HEK293 (cell line): ENCODE data around the gene PAGE1.
"Not testable (repeated sequence)": the region's sequence is repeated elsewhere in the genome, so short reads cannot be mapped to it uniquely, and the experiment has no call there.

Source experiments
- CTCF ChIA-PET: fragments of 350-600 bp; formaldehyde crosslinking; extraction: SDS; loops from one replicate; lab custom pipeline; 2021; ENCODE audit warnings: antibody characterized with exemption; lab: Yijun Ruan, JAX
- POLR2A ChIA-PET: fragments of 300-600 bp; formaldehyde crosslinking; extraction: SDS; loops from one replicate; lab custom pipeline; 2020; ENCODE audit warnings: antibody characterized with exemption, inconsistent platforms; lab: Yijun Ruan, JAX
- H3K27ac ChIP-seq: fragments of 200-500 bp; sonication (Bioruptor generic); 2 replicates; pipeline ENCODE4 v1.5.1; 2014; ENCODE audit warnings: low read depth, low read length, control low read depth, inconsistent platforms; ENCODE audit errors: extremely low read depth
- H3K36me3 ChIP-seq, 2 experiments: fragments of 200-500 bp in 1 of 2; sonication (Bioruptor generic) in 1 of 2; 1 replicate in 1 of 2; 2 replicates in 1 of 2; pipeline ENCODE4 v1.5.1; 2014 to 2017; ENCODE audit warnings: inconsistent platforms in 2 of 2, low read length in 2 of 2; ENCODE audit not compliant: control insufficient read depth in 2 of 2, insufficient read depth in 1 of 2
- H3K4me1 ChIP-seq: fragments of 200-500 bp; sonication (Bioruptor generic); 2 replicates; pipeline ENCODE4 v1.5.1; 2014; ENCODE audit warnings: mild to moderate bottlenecking, low read length, inconsistent platforms; ENCODE audit not compliant: control insufficient read depth, insufficient read depth
- H3K4me3 ChIP-seq: 2 replicates; pipeline ENCODE4 v1.5.1; 2011; ENCODE audit warnings: low read depth, mild to moderate bottlenecking, control low read depth, low read length, moderate library complexity
- H3K9me3 ChIP-seq: fragments of 200-500 bp; sonication (Bioruptor generic); 2 replicates; pipeline ENCODE4 v1.5.1; 2014; ENCODE audit warnings: low read depth, low read length, inconsistent platforms; ENCODE audit not compliant: control insufficient read depth, insufficient read depth
- GLI2 ChIP-seq: fragments of 450-650 bp; formaldehyde crosslinking; IDR thresholded peaks from 2 replicates; pipeline ENCODE4; 2017; ENCODE audit warnings: missing biosample characterization, missing genetic modification characterization, low read depth, borderline replicate concordance
- KLF9 ChIP-seq: fragments of 450-650 bp; formaldehyde crosslinking; IDR thresholded peaks from 2 replicates; pipeline ENCODE4 v1.5.1; 2016; ENCODE audit warnings: missing biosample characterization, missing genetic modification characterization, low read depth
- PBX3 ChIP-seq: sonication (generic); formaldehyde crosslinking; IDR thresholded peaks from 2 replicates; pipeline ENCODE4 v1.8.1; 2022; ENCODE audit warnings: mild to moderate bottlenecking, moderate library complexity, missing genetic modification reagents
- PRDM1 ChIP-seq: fragments of 450-650 bp; formaldehyde crosslinking; IDR thresholded peaks from 2 replicates; pipeline ENCODE4; 2016; ENCODE audit warnings: missing biosample characterization, missing genetic modification characterization
- REPIN1 ChIP-seq: fragments of 450-650 bp; formaldehyde crosslinking; IDR thresholded peaks from 2 replicates; pipeline ENCODE4 v1.5.1; 2017; ENCODE audit warnings: missing biosample characterization, missing genetic modification characterization, low read depth
- SP2 ChIP-seq: fragments of 450-650 bp; formaldehyde crosslinking; IDR thresholded peaks from 2 replicates; pipeline ENCODE4 v1.5.1; 2016; ENCODE audit warnings: missing biosample characterization, missing genetic modification characterization
- SP3 ChIP-seq: fragments of 450-650 bp; formaldehyde crosslinking; IDR thresholded peaks from 2 replicates; pipeline ENCODE4 v1.5.1; 2016; ENCODE audit warnings: missing biosample characterization, missing genetic modification characterization
- YY1 ChIP-seq: fragments of 450-650 bp; formaldehyde crosslinking; IDR thresholded peaks from 2 replicates; pipeline ENCODE4 v1.5.1; 2018; ENCODE audit warnings: missing biosample characterization, missing genetic modification characterization
- ZFP69B ChIP-seq: fragments of 450-650 bp; formaldehyde crosslinking; IDR thresholded peaks from 2 replicates; pipeline ENCODE4 v1.5.1; 2016; ENCODE audit warnings: missing biosample characterization, missing genetic modification characterization
- ZNF184 ChIP-seq: fragments of 450-650 bp; IDR thresholded peaks from 2 replicates; pipeline ENCODE4 v1.5.1; 2018; ENCODE audit warnings: missing biosample characterization, mild to moderate bottlenecking, missing genetic modification characterization
- ZNF747 ChIP-seq: fragments of 450-650 bp; formaldehyde crosslinking; IDR thresholded peaks from 2 replicates; pipeline ENCODE4 v1.5.1; 2016; ENCODE audit warnings: missing biosample characterization, missing genetic modification characterization
- ZNF76 ChIP-seq: fragments of 450-650 bp; formaldehyde crosslinking; IDR thresholded peaks from 2 replicates; pipeline ENCODE4; 2016; ENCODE audit warnings: low read depth, missing biosample characterization, missing genetic modification characterization, borderline replicate concordance
- ZNF768 ChIP-seq: fragments of 450-650 bp; formaldehyde crosslinking; IDR thresholded peaks from 2 replicates; pipeline ENCODE4 v1.5.1; 2018; ENCODE audit warnings: missing biosample characterization, mild to moderate bottlenecking, missing genetic modification characterization
- TF ChIP-seq, protein P1 (sequence below): fragments of 450-650 bp; formaldehyde crosslinking; IDR thresholded peaks from 2 replicates; pipeline ENCODE4 v1.5.1; 2017; ENCODE audit warnings: missing biosample characterization, missing genetic modification characterization
- TF ChIP-seq, protein P2 (sequence below): fragments of 450-650 bp; formaldehyde crosslinking; IDR thresholded peaks from 2 replicates; pipeline ENCODE4 v1.5.1; 2016; ENCODE audit warnings: missing biosample characterization, missing genetic modification characterization

Gene PAGE1

GRCh38 chrX:49725923-49726904, 30.4 kb upstream of the PAGE1 start:
- POLR2A ChIA-PET: no interaction called here
- TF ChIP-seq, protein P1, sequence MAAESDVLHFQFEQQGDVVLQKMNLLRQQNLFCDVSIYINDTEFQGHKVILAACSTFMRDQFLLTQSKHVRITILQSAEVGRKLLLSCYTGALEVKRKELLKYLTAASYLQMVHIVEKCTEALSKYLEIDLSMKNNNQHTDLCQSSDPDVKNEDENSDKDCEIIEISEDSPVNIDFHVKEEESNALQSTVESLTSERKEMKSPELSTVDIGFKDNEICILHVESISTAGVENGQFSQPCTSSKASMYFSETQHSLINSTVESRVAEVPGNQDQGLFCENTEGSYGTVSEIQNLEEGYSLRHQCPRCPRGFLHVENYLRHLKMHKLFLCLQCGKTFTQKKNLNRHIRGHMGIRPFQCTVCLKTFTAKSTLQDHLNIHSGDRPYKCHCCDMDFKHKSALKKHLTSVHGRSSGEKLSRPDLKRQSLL (tag by site-specific recombination): no peak
- TF ChIP-seq PBX3 (CRISPR knock-in tag): no peak
- TF ChIP-seq KLF9 (tag by site-specific recombination): no peak
- Histone ChIP-seq H3K36me3 (no peaks in the 10 kb centered on the region), H3K9me3 (no peaks in the 10 kb centered on the region; the same call in 1 of the 2 replicates), H3K27ac (no peak overlapping the region), H3K4me3 (no peak overlapping the region), H3K4me1 (no peaks in the 10 kb centered on the region)
- CTCF ChIA-PET: no interaction called here

GRCh38 chrX:49725401-49725800, 29.6 kb upstream of the PAGE1 start:
- TF ChIP-seq ZNF747 (tag by site-specific recombination): no peak
- TF ChIP-seq GLI2 (tag by site-specific recombination): no peak
- H3K9me3 ChIP-seq: no peaks in the 10 kb centered on the region; the same call in 1 of the 2 replicates
- ChIA-PET CTCF (no interaction called here), POLR2A (no interaction called here)
- no peaks in the 10 kb centered on the region for H3K36me3 ChIP-seq
- no peak overlapping the region for H3K27ac ChIP-seq
- H3K4me3 ChIP-seq: no peak overlapping the region
- H3K4me1 ChIP-seq: no peaks in the 10 kb centered on the region

- H3K27ac ChIP-seq, H3K4me3 ChIP-seq, POLR2A ChIA-PET, H3K4me1 ChIP-seq, H3K9me3 ChIP-seq, H3K36me3 ChIP-seq: not testable (repeated sequence)
- CTCF ChIA-PET: interaction anchor here (0.7 kb wide), 1 partner anchor 644 kb away, joined by 3 read pairs; no protein-coding TSS in a partner anchor
Observed at GRCh38 chrX:49720106-49720505, 24.3 kb upstream of the PAGE1 start.

GRCh38 chrX:49712577-49712976, 16.8 kb upstream of the PAGE1 start:
- POLR2A ChIA-PET: no interaction called here
- no peaks in the 10 kb centered on the region; the same call in 1 of the 2 replicates for H3K4me1 ChIP-seq
- H3K4me3 ChIP-seq: no peak overlapping the region
- TF ChIP-seq SP2 (tag by site-specific recombination) (no peak), ZFP69B (tag by site-specific recombination) (no peak), SP3 (no peak), ZNF76 (tag by site-specific recombination) (no peak), REPIN1 (tag by site-specific recombination) (no peak), ZNF768 (tag by site-specific recombination) (no peak), YY1 (no peak), PRDM1 (tag by site-specific recombination) (no peak), ZNF184 (tag by site-specific recombination) (no peak)
- TF ChIP-seq, protein P2, sequence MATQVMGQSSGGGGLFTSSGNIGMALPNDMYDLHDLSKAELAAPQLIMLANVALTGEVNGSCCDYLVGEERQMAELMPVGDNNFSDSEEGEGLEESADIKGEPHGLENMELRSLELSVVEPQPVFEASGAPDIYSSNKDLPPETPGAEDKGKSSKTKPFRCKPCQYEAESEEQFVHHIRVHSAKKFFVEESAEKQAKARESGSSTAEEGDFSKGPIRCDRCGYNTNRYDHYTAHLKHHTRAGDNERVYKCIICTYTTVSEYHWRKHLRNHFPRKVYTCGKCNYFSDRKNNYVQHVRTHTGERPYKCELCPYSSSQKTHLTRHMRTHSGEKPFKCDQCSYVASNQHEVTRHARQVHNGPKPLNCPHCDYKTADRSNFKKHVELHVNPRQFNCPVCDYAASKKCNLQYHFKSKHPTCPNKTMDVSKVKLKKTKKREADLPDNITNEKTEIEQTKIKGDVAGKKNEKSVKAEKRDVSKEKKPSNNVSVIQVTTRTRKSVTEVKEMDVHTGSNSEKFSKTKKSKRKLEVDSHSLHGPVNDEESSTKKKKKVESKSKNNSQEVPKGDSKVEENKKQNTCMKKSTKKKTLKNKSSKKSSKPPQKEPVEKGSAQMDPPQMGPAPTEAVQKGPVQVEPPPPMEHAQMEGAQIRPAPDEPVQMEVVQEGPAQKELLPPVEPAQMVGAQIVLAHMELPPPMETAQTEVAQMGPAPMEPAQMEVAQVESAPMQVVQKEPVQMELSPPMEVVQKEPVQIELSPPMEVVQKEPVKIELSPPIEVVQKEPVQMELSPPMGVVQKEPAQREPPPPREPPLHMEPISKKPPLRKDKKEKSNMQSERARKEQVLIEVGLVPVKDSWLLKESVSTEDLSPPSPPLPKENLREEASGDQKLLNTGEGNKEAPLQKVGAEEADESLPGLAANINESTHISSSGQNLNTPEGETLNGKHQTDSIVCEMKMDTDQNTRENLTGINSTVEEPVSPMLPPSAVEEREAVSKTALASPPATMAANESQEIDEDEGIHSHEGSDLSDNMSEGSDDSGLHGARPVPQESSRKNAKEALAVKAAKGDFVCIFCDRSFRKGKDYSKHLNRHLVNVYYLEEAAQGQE (tag by site-specific recombination): no peak
- no peaks in the 10 kb centered on the region for H3K36me3 ChIP-seq
- no peak overlapping the region for H3K27ac ChIP-seq
- CTCF ChIA-PET: no interaction called here
- no peaks in the 10 kb centered on the region for H3K9me3 ChIP-seq
